PC-9 (cell line): ENCODE results near the gene XPO1.
"Not testable (repeated sequence)": the region's sequence is repeated elsewhere in the genome, so short reads cannot be mapped to it uniquely, and the experiment has no call there.

Experiments used
- EZH2 ChIP-seq: fragments of 200-600 bp; sonication (generic); IDR thresholded peaks from 2 replicates; pipeline ENCODE4 v1.8.0; 2017; ENCODE audit warnings: antibody characterized with exemption, low read depth
- TF ChIP-seq, protein P1 (sequence below): fragments of 200-600 bp; sonication (generic); conservative IDR thresholded peaks from 2 replicates; pipeline ENCODE4 v1.6.1; 2017; ENCODE audit warnings: mixed run types, antibody characterized with exemption, mild to moderate bottlenecking, moderate library complexity

DNA sequence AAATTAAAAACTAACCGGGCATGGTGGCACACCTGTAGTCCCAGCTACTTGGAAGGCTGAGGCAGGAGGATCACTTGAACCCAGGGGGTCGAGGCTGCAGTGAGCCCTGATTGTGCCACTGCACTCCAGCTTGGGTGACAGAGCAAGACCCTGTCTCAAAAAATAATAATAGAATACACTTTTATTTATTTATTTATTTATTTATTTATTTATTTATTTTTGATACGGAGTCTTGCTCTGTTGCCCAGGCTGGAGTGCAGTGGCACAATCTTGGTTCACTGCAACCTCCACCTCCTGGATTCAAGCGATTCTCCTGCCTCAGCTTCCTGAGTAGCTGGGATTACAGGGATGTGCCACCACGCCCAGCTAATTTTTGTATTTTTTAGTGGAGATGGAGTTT is 48.8 kb upstream of the XPO1 start:
- TF ChIP-seq, protein P1, sequence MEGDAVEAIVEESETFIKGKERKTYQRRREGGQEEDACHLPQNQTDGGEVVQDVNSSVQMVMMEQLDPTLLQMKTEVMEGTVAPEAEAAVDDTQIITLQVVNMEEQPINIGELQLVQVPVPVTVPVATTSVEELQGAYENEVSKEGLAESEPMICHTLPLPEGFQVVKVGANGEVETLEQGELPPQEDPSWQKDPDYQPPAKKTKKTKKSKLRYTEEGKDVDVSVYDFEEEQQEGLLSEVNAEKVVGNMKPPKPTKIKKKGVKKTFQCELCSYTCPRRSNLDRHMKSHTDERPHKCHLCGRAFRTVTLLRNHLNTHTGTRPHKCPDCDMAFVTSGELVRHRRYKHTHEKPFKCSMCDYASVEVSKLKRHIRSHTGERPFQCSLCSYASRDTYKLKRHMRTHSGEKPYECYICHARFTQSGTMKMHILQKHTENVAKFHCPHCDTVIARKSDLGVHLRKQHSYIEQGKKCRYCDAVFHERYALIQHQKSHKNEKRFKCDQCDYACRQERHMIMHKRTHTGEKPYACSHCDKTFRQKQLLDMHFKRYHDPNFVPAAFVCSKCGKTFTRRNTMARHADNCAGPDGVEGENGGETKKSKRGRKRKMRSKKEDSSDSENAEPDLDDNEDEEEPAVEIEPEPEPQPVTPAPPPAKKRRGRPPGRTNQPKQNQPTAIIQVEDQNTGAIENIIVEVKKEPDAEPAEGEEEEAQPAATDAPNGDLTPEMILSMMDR, result not testable (repeated sequence)
- not testable (repeated sequence) for TF ChIP-seq EZH2
